Pericardium fibroblast (primary cell): ENCODE data around the gene DCAF11. TPM values are rescaled to one million over a fixed set of nuclear protein-coding genes. Genes with fewer than 3 reads are reported as not detected.

Experiments
- total RNA-seq: library from RNA; depleted of rRNA; stranded (reverse); fragments of >200 nt; gene quantifications from 2 replicates; pipeline ENCODE4 v1.2.3, GENCODE V29; 2015

The DCAF11 gene
- total RNA-seq: 40.7 and 41.4 TPM in 2 replicates

GRCh38 chr14:24114532-24115421 lies at the start of gene DCAF11, which contains the start of gene NRL:
DCAF11 (plus strand) TSS chr14:24114777; CDS start chr14:24115595, 818 bp downstream.
NRL (minus strand) TSS chr14:24114949; CDS start chr14:24082848, 32,101 bp downstream.

GRCh38 chr14:24071144-24071697 lies 43.4 kb upstream of the DCAF11 start, which contains the start of gene CPNE6:
CPNE6 (plus strand) TSS chr14:24071562; CDS start chr14:24072937, 1,375 bp downstream.

DNA sequence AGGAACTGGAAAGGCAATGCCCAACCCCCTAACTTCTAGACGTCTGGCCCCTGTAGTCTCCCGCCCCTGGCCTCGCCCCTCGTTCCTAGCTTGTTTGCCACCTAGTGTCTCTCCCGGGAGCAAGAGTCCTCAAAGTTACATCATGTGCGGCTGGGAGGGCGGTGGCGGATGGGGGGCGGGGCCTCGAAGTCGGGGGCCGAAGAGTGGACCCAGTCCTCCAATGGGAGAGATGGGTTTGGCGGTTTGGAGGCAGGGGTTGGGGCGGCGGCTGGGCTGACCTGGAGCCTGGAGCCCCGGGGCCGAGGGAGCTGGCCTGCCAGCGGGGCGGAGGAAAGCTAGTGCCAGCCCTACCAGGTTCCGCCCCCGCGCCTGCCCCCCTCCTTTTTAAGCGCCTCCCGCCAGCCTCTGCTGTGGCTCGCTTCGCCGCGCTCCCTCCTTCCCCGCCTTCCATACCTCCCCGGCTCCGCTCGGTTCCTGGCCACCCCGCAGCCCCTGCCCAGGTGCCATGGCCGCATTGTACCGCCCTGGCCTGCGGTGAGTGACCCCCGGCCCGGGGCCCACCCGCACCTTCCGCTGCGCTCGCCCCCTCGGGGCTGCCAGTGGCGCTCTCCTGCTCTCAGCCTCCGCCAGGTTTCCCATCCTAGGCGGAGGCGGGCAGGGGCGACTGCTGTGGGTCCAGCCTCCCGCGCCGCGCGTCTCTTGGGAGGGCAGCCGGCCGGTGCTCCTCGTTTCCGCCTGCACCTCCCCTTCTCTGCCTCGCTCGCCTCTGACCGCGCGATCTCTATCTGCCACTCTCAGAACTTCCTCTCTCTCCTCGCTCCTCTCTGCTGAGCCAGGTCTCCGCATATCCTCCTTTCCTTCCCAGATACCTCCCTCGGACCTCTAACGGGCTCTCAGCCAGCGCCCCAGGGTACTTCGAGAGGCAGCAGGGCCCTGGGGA lies 20.4 kb upstream of the DCAF11 start, which contains the start of gene PCK2:
TSS of gene PCK2 (plus strand) at position 411 of the 940 bp plus-strand sequence. CDS start at position 506, 95 bp downstream.

GRCh38 chr14:24130380-24130716 lies 15.8 kb downstream of the DCAF11 start, which contains the start of gene FITM1:
FITM1 (plus strand) TSS chr14:24130659; CDS start chr14:24131564, 905 bp downstream.

GRCh38 chr14:24135834-24136683 lies 21.5 kb downstream of the DCAF11 start, which contains the start of gene PSME1:
PSME1 (plus strand) TSS chr14:24136194; CDS start chr14:24136263, 69 bp downstream.

DNA sequence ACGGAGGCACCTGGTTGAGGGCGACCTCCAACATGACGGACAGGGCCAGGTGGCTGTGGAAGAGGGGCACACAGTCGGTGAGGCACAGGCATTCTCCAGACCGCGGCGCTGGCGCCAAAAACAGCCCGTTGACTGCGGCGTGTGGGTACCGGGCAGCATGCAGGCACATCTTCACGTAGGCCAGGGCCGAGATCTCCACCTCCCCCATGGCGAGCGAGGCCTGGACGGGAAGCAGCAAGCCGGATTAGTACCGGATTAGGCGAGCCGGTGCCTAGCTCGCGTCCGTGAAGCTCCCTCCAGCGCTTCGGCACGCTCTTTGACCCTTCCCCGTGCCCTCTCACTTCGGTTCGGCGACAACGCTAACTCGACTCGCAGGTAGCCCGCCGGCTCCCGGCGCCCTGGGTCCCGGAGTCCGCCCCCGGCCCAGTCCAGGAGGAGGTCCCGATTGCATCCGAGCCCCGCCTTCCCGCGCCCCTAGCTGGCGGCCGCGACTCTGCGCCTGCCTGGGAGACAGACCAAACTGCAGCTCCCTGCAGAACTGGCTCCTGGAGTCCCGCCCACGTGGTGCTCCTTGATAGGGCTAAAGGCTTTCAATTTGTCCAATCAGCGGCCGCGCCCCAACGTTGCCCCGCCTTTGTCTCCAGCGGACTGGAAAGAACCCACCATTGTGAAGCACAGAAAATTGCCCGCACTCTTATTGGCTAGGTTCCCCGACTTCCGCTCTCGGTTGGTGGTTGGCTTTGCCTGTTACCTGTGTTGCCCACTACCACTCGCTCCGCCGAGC lies 26.7 kb downstream of the DCAF11 start, which contains the start of gene EMC9:
TSS of gene EMC9 (minus strand) at position 495 of the 784 bp plus-strand sequence. CDS start at position 208, 287 bp downstream.

GRCh38 chr14:24146453-24146977 lies 31.9 kb downstream of the DCAF11 start, which contains the start of gene PSME2:
PSME2 (minus strand) TSS chr14:24146610; CDS start chr14:24146581, 29 bp downstream.

DNA sequence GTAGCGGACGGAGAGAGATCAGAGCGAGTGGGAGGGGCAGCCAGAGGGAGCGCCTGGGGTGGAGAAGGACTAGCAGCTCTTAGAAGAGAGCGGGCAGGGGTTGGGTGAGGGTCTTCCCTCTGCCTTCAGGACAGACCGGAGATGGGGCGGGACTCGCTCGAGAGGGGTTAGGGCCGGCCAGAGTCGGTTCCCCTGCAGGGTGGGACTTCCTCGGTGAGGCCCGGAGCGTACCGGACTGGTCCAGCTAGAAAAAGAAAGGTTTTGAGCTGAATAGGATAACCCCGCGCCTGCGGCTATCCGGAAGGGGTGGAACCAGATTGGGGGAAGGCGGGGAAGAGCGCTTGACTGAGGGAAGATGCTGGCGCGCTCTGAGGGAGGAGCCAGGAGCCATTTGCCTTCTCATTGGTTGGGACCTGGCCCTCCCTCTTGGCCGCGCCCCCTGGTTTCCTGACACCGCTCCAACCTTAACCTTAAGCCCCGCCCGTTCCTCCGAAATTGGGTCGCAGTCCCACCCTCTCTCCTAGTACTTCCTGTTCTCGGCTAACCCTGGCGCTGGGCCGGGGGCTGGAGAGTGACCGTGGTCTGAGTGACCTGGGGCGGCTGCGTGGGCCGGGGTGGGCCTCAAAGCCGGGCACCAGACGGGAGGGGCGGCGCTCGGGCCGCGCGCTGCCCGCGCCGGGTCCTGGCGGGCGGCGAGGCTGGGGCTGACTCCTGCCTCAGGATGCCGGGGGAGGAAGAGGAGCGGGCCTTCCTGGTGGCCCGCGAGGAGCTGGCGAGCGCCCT lies 32.6 kb downstream of the DCAF11 start, which contains the start of gene RNF31:
TSS of gene RNF31 (plus strand) at position 521 of the 783 bp plus-strand sequence. CDS start at position 722, 201 bp downstream.

DNA sequence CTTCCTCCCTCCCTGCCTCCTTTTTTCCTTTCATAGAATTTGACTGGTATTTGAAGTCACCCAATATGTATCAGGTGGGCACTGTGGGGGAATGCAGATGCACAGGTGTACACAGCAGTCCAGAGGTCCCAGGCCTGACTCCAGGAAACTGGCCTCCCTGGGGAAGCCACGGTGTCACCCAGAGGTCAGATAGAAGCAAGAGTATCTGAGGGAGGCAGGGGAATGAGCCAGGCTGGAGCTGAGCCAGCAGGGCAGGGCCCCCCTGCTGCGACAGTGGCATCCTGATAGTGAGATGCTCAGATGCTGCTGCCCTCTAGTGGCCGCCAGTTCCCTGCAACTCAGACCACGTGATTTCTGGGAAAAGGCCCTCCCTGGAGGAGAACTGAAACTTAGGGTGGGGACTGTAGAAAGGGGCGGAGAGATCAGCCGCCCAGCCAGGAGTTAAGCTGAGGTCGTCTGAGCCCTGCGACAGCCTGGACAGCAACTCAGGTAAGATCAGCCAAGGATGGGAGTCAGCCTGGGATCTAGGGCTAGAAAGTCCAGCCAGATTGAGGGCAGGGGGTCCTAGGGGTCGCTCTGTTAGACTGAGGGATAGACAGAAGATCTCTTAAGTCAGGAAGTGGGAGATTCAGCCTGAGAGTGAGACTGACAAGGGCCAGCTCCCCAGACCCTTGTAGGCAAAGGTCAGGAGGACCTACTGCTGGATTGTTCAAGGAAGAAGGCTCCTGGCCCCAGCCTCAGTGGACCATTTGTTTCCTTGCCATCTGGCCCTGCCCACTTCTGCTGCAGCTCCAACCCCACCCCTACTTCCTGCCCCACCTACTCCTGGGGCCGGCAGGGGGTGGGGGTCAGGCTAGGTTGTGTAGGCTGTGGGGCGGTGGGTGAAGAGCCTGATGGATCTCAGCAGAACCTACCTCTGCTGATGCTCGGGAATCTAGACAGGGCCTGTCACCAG lies 46.5 kb downstream of the DCAF11 start, which contains the start of gene IRF9:
TSS of gene IRF9 (plus strand) at position 416 of the 955 bp plus-strand sequence. CDS start 880 bp downstream, outside the sequence.

DNA sequence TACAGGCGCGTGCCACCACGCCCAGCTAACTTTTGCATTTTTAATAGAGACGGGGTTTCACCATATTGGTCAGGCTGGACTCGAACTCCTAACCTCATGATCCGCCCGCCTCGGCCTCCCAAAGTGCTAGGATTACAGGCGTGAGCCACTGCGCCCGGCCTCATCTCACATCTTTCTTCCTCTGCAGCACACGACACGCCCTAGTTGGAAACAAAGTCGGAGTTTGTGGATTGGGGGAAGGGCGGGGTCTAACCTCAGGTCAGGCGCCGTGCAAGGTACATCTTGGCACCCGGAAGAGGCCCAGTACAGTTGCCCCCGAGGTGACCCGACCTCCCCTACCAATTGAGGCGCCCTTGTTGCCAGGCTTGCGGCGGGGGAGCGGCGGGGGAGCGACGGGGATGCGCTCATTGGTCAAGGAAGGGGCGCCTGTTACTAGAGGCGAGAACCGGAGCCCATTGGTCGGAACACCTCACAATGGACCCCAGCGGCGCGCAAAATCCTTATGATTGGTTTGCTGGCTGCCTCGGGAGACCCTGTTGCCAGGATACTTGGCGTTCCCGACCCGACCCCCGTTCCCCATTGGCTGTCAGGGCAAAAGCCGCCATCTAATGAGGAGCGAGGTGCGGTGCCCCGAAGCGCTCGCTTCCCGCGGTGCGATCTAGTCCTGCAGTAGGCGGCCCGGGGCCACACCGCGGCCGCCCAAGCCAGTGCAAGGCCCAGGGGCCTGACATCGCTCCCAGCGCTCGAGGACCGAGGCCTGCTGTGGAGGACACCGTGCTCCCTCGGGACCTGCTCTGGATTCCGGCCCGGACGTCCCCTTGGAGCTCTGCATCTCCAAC lies 57.1 kb downstream of the DCAF11 start, which contains the start of gene REC8:
TSS of gene REC8 (plus strand) at position 659 of the 839 bp plus-strand sequence. CDS start 473 bp downstream, outside the sequence.

Other genes with a start within 250 kb of the DCAF11 start
- 54.4 and 60.7 TPM in 2 replicates for gene DHRS4, start 161.0 kb upstream of the DCAF11 start, total RNA-seq
- 10.5 and 19.1 TPM in 2 replicates for gene DHRS4L2, start 125.8 kb upstream of the DCAF11 start, total RNA-seq
- 0.23 TPM in 1 of 2 replicates, not detected in the other for gene CARMIL3, start 62.8 kb upstream of the DCAF11 start, total RNA-seq
- not detected in 2 replicates for gene CPNE6, start 43.2 kb upstream of the DCAF11 start, total RNA-seq
- 29.8 TPM in 2 replicates for gene PCK2, start 20.5 kb upstream of the DCAF11 start, total RNA-seq
- gene NRL, start 172 bp downstream of the DCAF11 start, total RNA-seq: 0.12 and 3.7 TPM in 2 replicates
- 0.09 TPM in 1 of 2 replicates, not detected in the other for gene FITM1, start 15.9 kb downstream of the DCAF11 start, total RNA-seq
- gene PSME1, start 21.4 kb downstream of the DCAF11 start, total RNA-seq: 155 and 162 TPM in 2 replicates
- 10.2 and 11.3 TPM in 2 replicates for gene EMC9, start 26.8 kb downstream of the DCAF11 start, total RNA-seq
- 48.4 and 65.5 TPM in 2 replicates for gene PSME2, start 31.8 kb downstream of the DCAF11 start, total RNA-seq
- 44.8 and 49.7 TPM in 2 replicates for gene RNF31, start 32.7 kb downstream of the DCAF11 start, total RNA-seq
- gene IRF9, start 46.5 kb downstream of the DCAF11 start, total RNA-seq: 26.7 and 48.1 TPM in 2 replicates
- gene REC8, start 57.3 kb downstream of the DCAF11 start, total RNA-seq: 15.1 and 18.4 TPM in 2 replicates
- gene IPO4, start 74.0 kb downstream of the DCAF11 start, total RNA-seq: 23.9 and 28.9 TPM in 2 replicates
- 54.7 and 58.8 TPM in 2 replicates for gene TM9SF1, start 80.7 kb downstream of the DCAF11 start, total RNA-seq
- not detected in 2 replicates for gene TSSK4, start 90.9 kb downstream of the DCAF11 start, total RNA-seq
- gene CHMP4A, start 98.7 kb downstream of the DCAF11 start, total RNA-seq: 30.9 and 31.7 TPM in 2 replicates
- 16.2 and 17.8 TPM in 2 replicates for gene MDP1, start 101.3 kb downstream of the DCAF11 start, total RNA-seq
- 140 and 180 TPM in 2 replicates for gene NEDD8, start 117.6 kb downstream of the DCAF11 start, total RNA-seq
- gene GMPR2, start 118.2 kb downstream of the DCAF11 start, total RNA-seq: 30.3 and 55.7 TPM in 2 replicates
- gene TINF2, start 127.8 kb downstream of the DCAF11 start, total RNA-seq: 48.6 and 58.6 TPM in 2 replicates
- 1.0 and 7.9 TPM in 2 replicates for gene TGM1, start 148.4 kb downstream of the DCAF11 start, total RNA-seq
- 23.0 and 27.1 TPM in 2 replicates for gene RABGGTA, start 156.8 kb downstream of the DCAF11 start, total RNA-seq
- gene DHRS1, start 185.0 kb downstream of the DCAF11 start, total RNA-seq: 6.9 and 26.3 TPM in 2 replicates
- gene NOP9, start 185.1 kb downstream of the DCAF11 start, total RNA-seq: 10.9 and 11.0 TPM in 2 replicates
- gene CIDEB, start 193.2 kb downstream of the DCAF11 start, total RNA-seq: 1.0 and 1.2 TPM in 2 replicates
- gene LTB4R2, start 195.4 kb downstream of the DCAF11 start, total RNA-seq: 1.5 and 6.7 TPM in 2 replicates
- gene LTB4R, start 196.7 kb downstream of the DCAF11 start, total RNA-seq: 2.1 and 4.5 TPM in 2 replicates
- 0.26 and 2.1 TPM in 2 replicates for gene ADCY4, start 220.3 kb downstream of the DCAF11 start, total RNA-seq
- 0.35 and 0.51 TPM in 2 replicates for gene RIPK3, start 225.2 kb downstream of the DCAF11 start, total RNA-seq